RCC 7860 (cell line): ENCODE results near the gene STEAP3.
A peak's percentile ranks its signal among the peaks of the same experiment; 100 is the strongest.

Source experiments
- DNase-seq: peaks from one replicate; pipeline ENCODE4 v3.0.0-alpha.2; 2015; ENCODE audit warnings: low spot score
- FAIRE-seq: peaks from 2 replicates; lab custom pipeline; 2012; peaks lifted over from hg19 to GRCh38; lab: Jason Lieb, UNC

The STEAP3 gene

GRCh38 chr2:119223521-119224390 is at the start of gene STEAP3:
STEAP3 (plus strand) TSS chr2:119223834; CDS start chr2:119231013, 7,179 bp downstream.
- FAIRE-seq (no peak), DNase-seq (peak; percentile 78)

- FAIRE-seq (no peak), DNase-seq (no peak)
Measured at GRCh38 chr2:119174216-119174992, 49.2 kb upstream of the STEAP3 start.

GRCh38 chr2:119174993-119175347 is 48.7 kb upstream of the STEAP3 start:
- no peak for FAIRE-seq
- DNase-seq: no peak

GRCh38 chr2:119175517-119175916 is 48.1 kb upstream of the STEAP3 start:
- no peak for DNase-seq
- FAIRE-seq: no peak

- FAIRE-seq: no peak
- DNase-seq: no peak
Measured at GRCh38 chr2:119177171-119177837, 46.3 kb upstream of the STEAP3 start.

GRCh38 chr2:119177838-119178190 is 45.8 kb upstream of the STEAP3 start:
- no peak for DNase-seq
- FAIRE-seq: no peak

- DNase-seq (no peak), FAIRE-seq (no peak)
Measured at GRCh38 chr2:119178776-119179175, 44.9 kb upstream of the STEAP3 start.

- DNase-seq: peak; percentile 82
- peak; percentile 56 for FAIRE-seq
Measured at GRCh38 chr2:119179202-119179601, 44.4 kb upstream of the STEAP3 start.

GRCh38 chr2:119179991-119180390 is 43.6 kb upstream of the STEAP3 start:
- DNase-seq (peak; percentile 37), FAIRE-seq (no peak)

GRCh38 chr2:119180892-119181291 is 42.7 kb upstream of the STEAP3 start:
- no peak for FAIRE-seq
- DNase-seq: no peak

GRCh38 chr2:119181391-119181790 is 42.2 kb upstream of the STEAP3 start:
- DNase-seq: no peak
- FAIRE-seq: no peak

GRCh38 chr2:119181791-119182445 is 41.7 kb upstream of the STEAP3 start:
- no peak for FAIRE-seq
- DNase-seq: no peak

GRCh38 chr2:119184512-119184911 is 39.1 kb upstream of the STEAP3 start:
- FAIRE-seq: no peak

GRCh38 chr2:119190321-119191111 is 33.1 kb upstream of the STEAP3 start:
- FAIRE-seq (no peak), DNase-seq (no peak)

More at GRCh38 chr2:119184512-119184911, 39.1 kb upstream of the STEAP3 start:
- no peak for DNase-seq

- FAIRE-seq: no peak
- DNase-seq: no peak
Measured at GRCh38 chr2:119192893-119193292, 30.7 kb upstream of the STEAP3 start.

- FAIRE-seq: no peak
- no peak for DNase-seq
Measured at GRCh38 chr2:119195001-119195400, 28.6 kb upstream of the STEAP3 start.

- no peak for DNase-seq
- no peak for FAIRE-seq
Measured at GRCh38 chr2:119195887-119196286, 27.7 kb upstream of the STEAP3 start.

- FAIRE-seq (peak; percentile 68), DNase-seq (peak; percentile 76)
Measured at GRCh38 chr2:119196301-119197125, 27.1 kb upstream of the STEAP3 start.

GRCh38 chr2:119197126-119197405 is 26.6 kb upstream of the STEAP3 start:
- FAIRE-seq: no peak
- DNase-seq: no peak
